IMR-90 (cell line): ENCODE results near the gene AGK.

Experiments used
- RAD21 ChIP-seq: IDR thresholded peaks from 2 replicates; pipeline ENCODE4 v1.6.1; 2012; ENCODE audit warnings: low read length, improper control_type of control experiment
- RFX5 ChIP-seq: IDR thresholded peaks from 2 replicates; pipeline ENCODE4 v1.8.0; 2012; ENCODE audit warnings: low read depth, mild to moderate bottlenecking, low read length, moderate library complexity
- USF2 ChIP-seq: fragments of 150-350 bp; IDR thresholded peaks from 2 replicates; pipeline ENCODE4 v1.6.1; 2017; ENCODE audit warnings: mild to moderate bottlenecking, antibody characterized with exemption, low read length, low read depth

- TF ChIP-seq RAD21, result peak; percentile 80
- TF ChIP-seq USF2, result no peak
- no peak for TF ChIP-seq RFX5
Measured at GRCh38 chr7:141533149-141533949, 17.9 kb upstream of the AGK start.
